ENCODE results near the gene ETS2.

Gene ETS2

GRCh38 chr21:38805328-38806152, at the start of gene ETS2:
ETS2 (plus strand) TSS chr21:38805929; CDS start chr21:38810035, 4,106 bp downstream.
- H3K4me3 ChIP-seq (ENCODE audit: low read depth, low read length), result peak within 1 kb of the TSS; percentile 74
- TF ChIP-seq CTCF (IDR thresholded peaks at IDR 0.05; ENCODE audit: borderline replicate concordance, insufficient read depth, low read depth, low read length), result no peak

- H3K4me3 ChIP-seq (ENCODE audit: low read depth, low read length), result no peak overlapping the region
- no peak for TF ChIP-seq CTCF (IDR thresholded peaks at IDR 0.05; ENCODE audit: borderline replicate concordance, insufficient read depth, low read depth, low read length)
These were observed 49.0 kb upstream of the ETS2 start for GRCh38 chr21:38756746-38757145.

GRCh38 chr21:38758501-38759214, 47.1 kb upstream of the ETS2 start:
- no peak overlapping the region for H3K4me3 ChIP-seq (ENCODE audit: low read depth, low read length)
- no peak for TF ChIP-seq CTCF (IDR thresholded peaks at IDR 0.05; ENCODE audit: borderline replicate concordance, insufficient read depth, low read depth, low read length)

- TF ChIP-seq CTCF (IDR thresholded peaks at IDR 0.05; ENCODE audit: borderline replicate concordance, insufficient read depth, low read depth, low read length), result no peak
- no peak overlapping the region for H3K4me3 ChIP-seq (ENCODE audit: low read depth, low read length)
These were observed 46.3 kb upstream of the ETS2 start for GRCh38 chr21:38759413-38759812.

- H3K4me3 ChIP-seq (ENCODE audit: low read depth, low read length), result no peak overlapping the region
- no peak for TF ChIP-seq CTCF (IDR thresholded peaks at IDR 0.05; ENCODE audit: borderline replicate concordance, insufficient read depth, low read depth, low read length)
These were observed 45.5 kb upstream of the ETS2 start for GRCh38 chr21:38760017-38760761.

- TF ChIP-seq CTCF (IDR thresholded peaks at IDR 0.05; ENCODE audit: borderline replicate concordance, insufficient read depth, low read depth, low read length), result no peak
- no peak overlapping the region for H3K4me3 ChIP-seq (ENCODE audit: low read depth, low read length)
These were observed 45.0 kb upstream of the ETS2 start for GRCh38 chr21:38760762-38761155.

Data from GM12875 (cell line).